PC-3 (cell line): ENCODE results near the gene SULF2. TPM values are rescaled to one million over a fixed set of nuclear protein-coding genes. Genes with fewer than 3 reads are reported as not detected.
"Not testable (repeated sequence)": the region's sequence is repeated elsewhere in the genome, so short reads cannot be mapped to it uniquely, and the experiment has no call there.

Experiments
- ATAC-seq: fragments of 200-7000 bp; cut with Tn5 transposase; 2 replicates; pipeline ENCODE4 v1.9.1; 2020; ENCODE audit warnings: mild to moderate bottlenecking, moderate library complexity
- BruUV-seq: library from RNA; stranded (reverse); fragments of 400-500 nt; replicated peaks from 2 replicates; lab custom pipeline; 2021; lab: Mats Ljungman, UMichigan
- CTCF ChIA-PET: fragments of 300-600 bp; sonication (Branson Sonifier 250); formaldehyde crosslinking; loops from one replicate; lab custom pipeline; 2022; ENCODE audit warnings: antibody characterized with exemption; lab: Charles Lee
- POLR2A ChIA-PET: fragments of 300-600 bp; sonication (Branson Sonifier 250); formaldehyde crosslinking; loops from one replicate; lab custom pipeline; 2022; ENCODE audit warnings: antibody characterized with exemption; ENCODE audit not compliant: unreplicated experiment; lab: Charles Lee
- DNase-seq: peaks from one replicate; pipeline ENCODE4 v3.0.0-alpha.2; 2015
- H2AFZ ChIP-seq: fragments of 300-600 bp; sonication (generic); 2 replicates; pipeline ENCODE4 v1.6.0; 2016; ENCODE audit warnings: antibody characterized with exemption, low read length
- H3F3A ChIP-seq: fragments of 300-600 bp; sonication (generic); one replicate; pipeline ENCODE4 v1.6.0; 2017; ENCODE audit warnings: antibody characterized with exemption, low read length, control low read depth, mild to moderate bottlenecking; ENCODE audit not compliant: unreplicated experiment
- H3K27ac ChIP-seq: fragments of 300-600 bp; sonication (generic); 2 replicates; pipeline ENCODE4 v1.5.1; 2016; ENCODE audit warnings: mild to moderate bottlenecking, low read length
- H3K27me3 ChIP-seq: fragments of 300-600 bp; sonication (generic); 2 replicates; pipeline ENCODE4 v1.6.1; 2016; ENCODE audit warnings: low read length, mixed read lengths
- H3K36me3 ChIP-seq: fragments of 300-600 bp; sonication (generic); 2 replicates; pipeline ENCODE4 v1.6.1; 2016; ENCODE audit warnings: low read depth, mixed run types, low read length, mixed read lengths
- H3K4me1 ChIP-seq: fragments of 300-600 bp; sonication (generic); 2 replicates; pipeline ENCODE4 v1.5.1; 2016; ENCODE audit warnings: low read length; ENCODE audit not compliant: insufficient read depth
- H3K4me2 ChIP-seq: fragments of 300-600 bp; sonication (generic); 2 replicates; pipeline ENCODE4 v1.6.0; 2016; ENCODE audit warnings: low read length
- H3K4me3 ChIP-seq: fragments of 300-600 bp; sonication (generic); 2 replicates; pipeline ENCODE4 v1.5.1; 2016; ENCODE audit warnings: mild to moderate bottlenecking, low read length, mixed read lengths
- H3K79me2 ChIP-seq: fragments of 300-600 bp; sonication (generic); 2 replicates; pipeline ENCODE4 v1.6.1; 2017; ENCODE audit warnings: low read length, mixed read lengths
- H3K9ac ChIP-seq: fragments of 300-600 bp; sonication (generic); 2 replicates; pipeline ENCODE4 v1.6.0; 2016; ENCODE audit warnings: mild to moderate bottlenecking, low read length
- H3K9me2 ChIP-seq: fragments of 300-600 bp; sonication (generic); replicated peaks from 2 replicates; pipeline ENCODE4 v1.6.1; 2016; ENCODE audit warnings: mixed run types, low read length, mixed read lengths
- H3K9me3 ChIP-seq: fragments of 300-600 bp; sonication (generic); 2 replicates; pipeline ENCODE4 v1.6.1; 2016; ENCODE audit warnings: low read length, mixed read lengths
- H4K20me1 ChIP-seq: fragments of 300-600 bp; sonication (generic); 2 replicates; pipeline ENCODE4 v1.6.1; 2016; ENCODE audit warnings: low read length, mixed read lengths
- CTCF ChIP-seq: fragments of 300-600 bp; sonication (generic); conservative IDR thresholded peaks from 2 replicates; pipeline ENCODE4 v1.5.1; 2017; ENCODE audit warnings: antibody characterized with exemption, low read depth, mild to moderate bottlenecking, low read length
- EZH2 ChIP-seq: fragments of 300-600 bp; sonication (generic); IDR thresholded peaks from one replicate; pipeline ENCODE4 v1.6.1; 2017; ENCODE audit warnings: antibody characterized with exemption, mild to moderate bottlenecking, low read length; ENCODE audit not compliant: unreplicated experiment
- EZH2phosphoT487 ChIP-seq: fragments of 300-600 bp; sonication (generic); IDR thresholded peaks from 2 replicates; pipeline ENCODE4 v1.6.1; 2018; ENCODE audit warnings: mild to moderate bottlenecking, antibody characterized with exemption, low read length, borderline replicate concordance
- intact Hi-C: fragments of 100-400 bp; cut with micrococcal nuclease; formaldehyde crosslinking; loops from 2 replicates; pipeline ENCODE4 v1.9.0; 2023
- total RNA-seq: library from RNA; depleted of rRNA; stranded (reverse); fragments of >200 nt; gene quantifications from 2 replicates; pipeline ENCODE4 v1.2.3, GENCODE V29; 2014

Gene SULF2
- total RNA-seq, 1 experiment from 2014 or later: 340 TPM

GRCh38 chr20:47825011-47825762 is 39.9 kb upstream of the SULF2 start:
- intact Hi-C loops: no loop called here
- BruUV-seq: no TSS peak
- Histone ChIP-seq H4K20me1 (no peaks in the 10 kb centered on the region), H3K4me1 (peaks cover 16% of the 10 kb centered on the region), H3K9ac (no peak overlapping the region), H3K9me2 (no peaks in the 10 kb centered on the region), H3K4me2 (no peak overlapping the region), H3K27ac (no peak overlapping the region), H3K36me3 (no peaks in the 10 kb centered on the region), H3K27me3 (no peaks in the 10 kb centered on the region), H3K4me3 (no peak overlapping the region), H3K79me2 (no peaks in the 10 kb centered on the region), H3K9me3 (no peaks in the 10 kb centered on the region), H2AFZ (no peak overlapping the region), H3F3A (no peaks in the 10 kb centered on the region)
- DNase-seq: no peak
- POLR2A ChIA-PET: interaction anchor here (0.5 kb wide), 1 partner anchor 70 kb away, joined by 4 read pairs; no protein-coding TSS in a partner anchor
- no peak for ATAC-seq
- no peak for TF ChIP-seq CTCF
- no peak for TF ChIP-seq EZH2phosphoT487
- TF ChIP-seq EZH2: no peak
- CTCF ChIA-PET: no interaction called here

- CTCF ChIA-PET, H3K4me3 ChIP-seq, DNase-seq, H3K9ac ChIP-seq, H3K9me2 ChIP-seq, ATAC-seq, H3K4me2 ChIP-seq, H3K27ac ChIP-seq, H2AFZ ChIP-seq, H3K27me3 ChIP-seq, H3K9me3 ChIP-seq, H3F3A ChIP-seq, BruUV-seq, H3K79me2 ChIP-seq, H4K20me1 ChIP-seq, intact Hi-C loops, POLR2A ChIA-PET, H3K36me3 ChIP-seq: not testable (repeated sequence)
- H3K4me1 ChIP-seq: peaks cover 17% of the 10 kb centered on the region
Measured at GRCh38 chr20:47823941-47824340, 38.7 kb upstream of the SULF2 start.

- DNase-seq: peak; percentile 96
- H3K4me3 ChIP-seq: no peak overlapping the region
- ChIA-PET POLR2A (no interaction called here), CTCF (no interaction called here)
- H3K9ac ChIP-seq: peak overlapping the region; percentile 72
- H3F3A ChIP-seq: peaks cover 10% of the 10 kb centered on the region
- H3K27ac ChIP-seq: peak overlapping the region; percentile 78
- H3K9me2 ChIP-seq: no peaks in the 10 kb centered on the region
- H3K36me3 ChIP-seq: no peaks in the 10 kb centered on the region
- peak overlapping the region; percentile 21 for H3K4me2 ChIP-seq
- H4K20me1 ChIP-seq: no peaks in the 10 kb centered on the region
- no peaks in the 10 kb centered on the region for H3K27me3 ChIP-seq
- ATAC-seq: peak; percentile 71
- no peaks in the 10 kb centered on the region for H3K79me2 ChIP-seq
- intact Hi-C loops: no loop called here
- no peaks in the 10 kb centered on the region for H3K9me3 ChIP-seq
- no peak for TF ChIP-seq EZH2phosphoT487
- no peak for TF ChIP-seq CTCF
- TF ChIP-seq EZH2: no peak
- no peak overlapping the region for H2AFZ ChIP-seq
- no TSS peak for BruUV-seq
- H3K4me1 ChIP-seq: peaks cover 39% of the 10 kb centered on the region
Measured at GRCh38 chr20:47821481-47822100, 36.3 kb upstream of the SULF2 start.
